SK-N-SH (cell line): ENCODE results near the gene FAM241A. TPM values are rescaled to one million over a fixed set of nuclear protein-coding genes. Genes with fewer than 3 reads are reported as not detected.

Experiments used
- CTCF ChIA-PET: fragments of 300-600, 350-600 bp; formaldehyde crosslinking; extraction: SDS; loops from one replicate; lab custom pipeline; 2021; lab: Yijun Ruan, JAX
- POLR2A ChIA-PET: fragments of 350-600 bp; sonication (Branson Sonifier 250); formaldehyde crosslinking; extraction: SDS; loops from one replicate; lab custom pipeline; 2020; ENCODE audit warnings: antibody characterized with exemption, inconsistent platforms; lab: Yijun Ruan, JAX
- DNase-seq: peaks from one replicate; pipeline ENCODE4 v3.0.0; 2012
- H2AFZ ChIP-seq: fragments of 200-600 bp; sonication (generic); 2 replicates; pipeline ENCODE4 v1.8.1; 2016; ENCODE audit warnings: antibody characterized with exemption, mild to moderate bottlenecking, low read depth
- H3F3A ChIP-seq: fragments of 200-600 bp; sonication (generic); replicated peaks from 2 replicates; pipeline ENCODE3; 2016; ENCODE audit warnings: antibody characterized with exemption, mild to moderate bottlenecking; ENCODE audit not compliant: insufficient read depth
- H3K27ac ChIP-seq, 2 experiments: fragments of 200-500 bp in 1 of 2; fragments of 200-600 bp in 1 of 2; sonication (Bioruptor generic) in 1 of 2; sonication (generic), shearing (Covaris generic) in 1 of 2; 2 replicates each; pipeline versions ENCODE4 v1.5.1 to v1.6.1; 2014 to 2016; ENCODE audit warnings: low read depth in 2 of 2, inconsistent platforms in 1 of 2, low read length in 1 of 2, mild to moderate bottlenecking in 1 of 2, mixed read lengths in 1 of 2
- H3K27me3 ChIP-seq: fragments of 200-600 bp; sonication (generic), shearing (Covaris generic); 2 replicates; pipeline ENCODE4 v1.6.1; 2016; ENCODE audit warnings: mixed run types; ENCODE audit not compliant: insufficient read depth
- H3K36me3 ChIP-seq, 2 experiments: fragments of 200-500 bp in 1 of 2; fragments of 200-600 bp in 1 of 2; sonication (Bioruptor generic) in 1 of 2; sonication (generic) in 1 of 2; replicated peaks in 1 of 2; 2 replicates each; pipeline versions ENCODE3 to v1.5.1; 2014 to 2016; ENCODE audit warnings: low read length in 1 of 2, mild to moderate bottlenecking in 1 of 2; ENCODE audit not compliant: insufficient read depth in 2 of 2, control insufficient read depth in 1 of 2
- H3K4me1 ChIP-seq, 2 experiments: fragments of 200-500 bp in 1 of 2; fragments of 200-600 bp in 1 of 2; sonication (Bioruptor generic) in 1 of 2; sonication (generic), shearing (Covaris generic) in 1 of 2; 2 replicates each; pipeline versions ENCODE4 v1.5.1 to v1.6.1; 2014 to 2016; ENCODE audit warnings: low read depth in 1 of 2, low read length in 1 of 2, mixed run types in 1 of 2; ENCODE audit not compliant: insufficient read depth in 2 of 2, control insufficient read depth in 1 of 2
- H3K4me2 ChIP-seq: fragments of 200-600 bp; sonication (generic), shearing (Covaris generic); 2 replicates; pipeline ENCODE4 v1.6.1; 2017; ENCODE audit warnings: mixed run types
- H3K4me3 ChIP-seq, 2 experiments: fragments of 200-500 bp in 1 of 2; fragments of 200-600 bp in 1 of 2; sonication (Bioruptor generic) in 1 of 2; sonication (generic), shearing (Covaris generic) in 1 of 2; 2 replicates each; pipeline versions ENCODE4 v1.5.1 to v1.8.1; 2014 to 2016; ENCODE audit warnings: low read depth in 2 of 2, inconsistent platforms in 1 of 2, low read length in 1 of 2, mild to moderate bottlenecking in 1 of 2, mixed read lengths in 1 of 2, moderate library complexity in 1 of 2
- H3K79me2 ChIP-seq: fragments of 200-600 bp; sonication (generic); 2 replicates; pipeline ENCODE4 v1.8.1; 2017; ENCODE audit warnings: mild to moderate bottlenecking; ENCODE audit not compliant: insufficient read depth
- H3K9ac ChIP-seq: fragments of 200-600 bp; sonication (generic); 2 replicates; pipeline ENCODE4 v1.6.1; 2017; ENCODE audit warnings: mixed run types
- H3K9me2 ChIP-seq: fragments of 200-600 bp; sonication (generic); 2 replicates; pipeline ENCODE4 v1.6.1; 2017; ENCODE audit warnings: mixed run types
- H3K9me3 ChIP-seq: fragments of 200-600 bp; sonication (generic); 2 replicates; pipeline ENCODE4 v1.6.1; 2017; ENCODE audit warnings: mixed run types, mild to moderate bottlenecking, moderate library complexity
- H4K20me1 ChIP-seq: fragments of 200-600 bp; sonication (generic); 2 replicates; pipeline ENCODE4 v1.6.1; 2017; ENCODE audit warnings: mild to moderate bottlenecking, mixed run types; ENCODE audit not compliant: insufficient read depth
- FOSL2 ChIP-seq: IDR thresholded peaks from 2 replicates; pipeline ENCODE4 v1.4.0; 2012; ENCODE audit warnings: low read depth, mild to moderate bottlenecking, moderate library complexity, borderline replicate concordance
- GATA2 ChIP-seq: sonication (generic); formaldehyde crosslinking; IDR thresholded peaks from 2 replicates; pipeline ENCODE4 v1.5.0; 2020; ENCODE audit warnings: mild to moderate bottlenecking, missing genetic modification reagents
- JUND ChIP-seq: IDR thresholded peaks from 2 replicates; pipeline ENCODE4 v1.4.0; 2012
- MEF2A ChIP-seq: IDR thresholded peaks from 2 replicates; pipeline ENCODE4 v1.4.0; 2012; ENCODE audit warnings: low read depth, borderline replicate concordance
- NFIC ChIP-seq: IDR thresholded peaks from 2 replicates; pipeline ENCODE4 v1.4.0; 2012; ENCODE audit warnings: borderline replicate concordance
- POLR2AphosphoS5 ChIP-seq: IDR thresholded peaks from 2 replicates; pipeline ENCODE4 v1.6.1; 2012; ENCODE audit warnings: low read depth, low read length
- RCOR1 ChIP-seq: fragments of 150-350 bp; IDR thresholded peaks from 2 replicates; pipeline ENCODE4 v1.6.1; 2017; ENCODE audit warnings: antibody characterized with exemption, low read length
- REST ChIP-seq: IDR thresholded peaks from 2 replicates; pipeline ENCODE4 v1.6.1; 2012; ENCODE audit warnings: mild to moderate bottlenecking, low read depth, low read length, moderate library complexity
- SMC3 ChIP-seq: IDR thresholded peaks from 2 replicates; pipeline ENCODE4 v1.6.1; 2012; ENCODE audit warnings: low read depth, low read length, improper control_type of control experiment
- USF2 ChIP-seq: fragments of 150-350 bp; IDR thresholded peaks from 2 replicates; pipeline ENCODE4 v1.6.1; 2017; ENCODE audit warnings: antibody characterized with exemption, low read length, low read depth, borderline replicate concordance
- WGBS: methylation state at CpG from one replicate; pipeline ENCODE4 v1.1.6; 2017; ENCODE audit warnings: low lambda C conversion rate; 5-methylcytosine and 5-hydroxymethylcytosine counted together
- polyA plus RNA-seq, 3 experiments: library from polyadenylated mRNA; depleted of rRNA; stranded (reverse); fragments of >200 nt; gene quantifications; 2 replicates each; pipeline ENCODE4 v1.2.3, GENCODE V29; 2012
- TF ChIP-seq, protein P1 (sequence below): fragments of 150-350 bp; IDR thresholded peaks from 2 replicates; pipeline ENCODE4 v1.6.1; 2016; ENCODE audit warnings: mild to moderate bottlenecking, low read depth, low read length
- TF ChIP-seq, protein P2 (sequence below): IDR thresholded peaks from 2 replicates; pipeline ENCODE4 v1.4.0; 2012; ENCODE audit warnings: low read depth
- TF ChIP-seq, protein P3 (sequence below): fragments of 200-600 bp; sonication (generic); IDR thresholded peaks from 2 replicates; pipeline ENCODE4 v1.6.1; 2017; ENCODE audit warnings: antibody characterized with exemption, mild to moderate bottlenecking, moderate library complexity

The FAM241A gene
- polyA plus RNA-seq, 1 of the 3 experiments (the other 2 are of a cell fraction): 0.44 TPM

- ChIA-PET POLR2A (no interaction called here), CTCF (interaction anchor here (0.7 kb wide), 1 partner anchor 12 kb away, joined by 3 read pairs; no protein-coding TSS in a partner anchor)
- H2AFZ ChIP-seq: peak overlapping the region; percentile 89; the same call in 1 of the 2 replicates
- no peak overlapping the region for H3K9ac ChIP-seq
- no peaks in the 10 kb centered on the region for H4K20me1 ChIP-seq
- H3K9me2 ChIP-seq: no peaks in the 10 kb centered on the region
- no peaks in the 10 kb centered on the region for H3K27me3 ChIP-seq
- H3K9me3 ChIP-seq: no peaks in the 10 kb centered on the region
- 90% methylated on average over 13 of the region's 13 CpGs for WGBS
- H3K4me2 ChIP-seq: no peak overlapping the region
- TF ChIP-seq, protein P1, sequence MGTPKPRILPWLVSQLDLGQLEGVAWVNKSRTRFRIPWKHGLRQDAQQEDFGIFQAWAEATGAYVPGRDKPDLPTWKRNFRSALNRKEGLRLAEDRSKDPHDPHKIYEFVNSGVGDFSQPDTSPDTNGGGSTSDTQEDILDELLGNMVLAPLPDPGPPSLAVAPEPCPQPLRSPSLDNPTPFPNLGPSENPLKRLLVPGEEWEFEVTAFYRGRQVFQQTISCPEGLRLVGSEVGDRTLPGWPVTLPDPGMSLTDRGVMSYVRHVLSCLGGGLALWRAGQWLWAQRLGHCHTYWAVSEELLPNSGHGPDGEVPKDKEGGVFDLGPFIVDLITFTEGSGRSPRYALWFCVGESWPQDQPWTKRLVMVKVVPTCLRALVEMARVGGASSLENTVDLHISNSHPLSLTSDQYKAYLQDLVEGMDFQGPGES: no peak
- no peak for TF ChIP-seq USF2
- TF ChIP-seq NFIC: no peak
- H3K79me2 ChIP-seq: no peaks in the 10 kb centered on the region
- no peak for DNase-seq
- H3K27ac ChIP-seq: no peak overlapping the region
- no peaks in the 10 kb centered on the region for H3K36me3 ChIP-seq
- H3K4me1 ChIP-seq: no peaks in the 10 kb centered on the region; a peak in 1 of 4 replicates
- H3K4me3 ChIP-seq: no peak overlapping the region
- H3F3A ChIP-seq: no peaks in the 10 kb centered on the region
Observed at GRCh38 chr4:112168719-112169500, 23.7 kb downstream of the FAM241A start.

- no peaks in the 10 kb centered on the region for H3K79me2 ChIP-seq
- no peak for DNase-seq
- no peak overlapping the region; the same call in 1 of the 2 replicates for H3K9ac ChIP-seq
- H2AFZ ChIP-seq: peak overlapping the region; percentile 89
- POLR2A ChIA-PET: no interaction called here
- no peaks in the 10 kb centered on the region for H3K9me3 ChIP-seq
- no peaks in the 10 kb centered on the region for H3K27me3 ChIP-seq
- H3K4me3 ChIP-seq: no peak overlapping the region
- no peaks in the 10 kb centered on the region for H3K36me3 ChIP-seq
- H4K20me1 ChIP-seq: no peaks in the 10 kb centered on the region
- H3K4me1 ChIP-seq: no peaks in the 10 kb centered on the region; a peak in 1 of 4 replicates
- H3K4me2 ChIP-seq: no peak overlapping the region
- CTCF ChIA-PET: no interaction called here
- 11% methylated on average over 3 of the region's 3 CpGs for WGBS
- no peaks in the 10 kb centered on the region for H3F3A ChIP-seq
- no peaks in the 10 kb centered on the region for H3K9me2 ChIP-seq
- peak overlapping the region in 1 of 2 experiments; percentile 63; a peak in 2 of 4 replicates for H3K27ac ChIP-seq
- TF ChIP-seq SMC3: no peak
- TF ChIP-seq NFIC: no peak
- TF ChIP-seq, protein P1: no peak
- TF ChIP-seq POLR2AphosphoS5: no peak
- TF ChIP-seq, protein P2, sequence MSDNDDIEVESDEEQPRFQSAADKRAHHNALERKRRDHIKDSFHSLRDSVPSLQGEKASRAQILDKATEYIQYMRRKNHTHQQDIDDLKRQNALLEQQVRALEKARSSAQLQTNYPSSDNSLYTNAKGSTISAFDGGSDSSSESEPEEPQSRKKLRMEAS: 0 out of 2 replicates have a peak, but pooled peaks have one; percentile 35
- TF ChIP-seq MEF2A: no peak
- TF ChIP-seq RCOR1: no peak
- no peak for TF ChIP-seq USF2
- TF ChIP-seq, protein P3, sequence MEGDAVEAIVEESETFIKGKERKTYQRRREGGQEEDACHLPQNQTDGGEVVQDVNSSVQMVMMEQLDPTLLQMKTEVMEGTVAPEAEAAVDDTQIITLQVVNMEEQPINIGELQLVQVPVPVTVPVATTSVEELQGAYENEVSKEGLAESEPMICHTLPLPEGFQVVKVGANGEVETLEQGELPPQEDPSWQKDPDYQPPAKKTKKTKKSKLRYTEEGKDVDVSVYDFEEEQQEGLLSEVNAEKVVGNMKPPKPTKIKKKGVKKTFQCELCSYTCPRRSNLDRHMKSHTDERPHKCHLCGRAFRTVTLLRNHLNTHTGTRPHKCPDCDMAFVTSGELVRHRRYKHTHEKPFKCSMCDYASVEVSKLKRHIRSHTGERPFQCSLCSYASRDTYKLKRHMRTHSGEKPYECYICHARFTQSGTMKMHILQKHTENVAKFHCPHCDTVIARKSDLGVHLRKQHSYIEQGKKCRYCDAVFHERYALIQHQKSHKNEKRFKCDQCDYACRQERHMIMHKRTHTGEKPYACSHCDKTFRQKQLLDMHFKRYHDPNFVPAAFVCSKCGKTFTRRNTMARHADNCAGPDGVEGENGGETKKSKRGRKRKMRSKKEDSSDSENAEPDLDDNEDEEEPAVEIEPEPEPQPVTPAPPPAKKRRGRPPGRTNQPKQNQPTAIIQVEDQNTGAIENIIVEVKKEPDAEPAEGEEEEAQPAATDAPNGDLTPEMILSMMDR: no peak
- TF ChIP-seq REST: no peak
- TF ChIP-seq GATA2 (CRISPR knock-in tag): no peak
- TF ChIP-seq FOSL2: peak; percentile 75; the same call in 1 of the 2 replicates
- TF ChIP-seq JUND: peak; percentile 60
Observed at GRCh38 chr4:112170451-112170993, 25.3 kb downstream of the FAM241A start.
